Measurements from ENCODE around the gene ANGPT4.
"Not testable (repeated sequence)": the region's sequence is repeated elsewhere in the genome, so short reads cannot be mapped to it uniquely, and the experiment has no call there.

ANGPT4 gene

GRCh38 chr20:840858-841567 lies 75.1 kb downstream of the ANGPT4 start:
- DNase-seq = no peak

GRCh38 chr20:840503-840857 lies 75.7 kb downstream of the ANGPT4 start:
- DNase-seq = no peak

GRCh38 chr20:839626-840025 lies 76.5 kb downstream of the ANGPT4 start:
- no peak for DNase-seq

- no peak for DNase-seq
These were observed 77.1 kb downstream of the ANGPT4 start for GRCh38 chr20:839015-839414.

GRCh38 chr20:836190-836589 lies 79.9 kb downstream of the ANGPT4 start:
- DNase-seq = no peak

GRCh38 chr20:835608-836045 lies 80.5 kb downstream of the ANGPT4 start:
- DNase-seq = no peak

GRCh38 chr20:834151-834746 lies 81.9 kb downstream of the ANGPT4 start:
- no peak for DNase-seq

GRCh38 chr20:833450-834150 lies 82.5 kb downstream of the ANGPT4 start, which contains the start of gene FAM110A:
FAM110A (plus strand) TSS chr20:833715; CDS start chr20:844805, 11,090 bp downstream.
- DNase-seq = peak; percentile 92

- DNase-seq = no peak
These were observed 83.0 kb downstream of the ANGPT4 start for GRCh38 chr20:833121-833449.

GRCh38 chr20:831956-832355 lies 84.2 kb downstream of the ANGPT4 start:
- DNase-seq = no peak

- no peak for DNase-seq
These were observed 84.9 kb downstream of the ANGPT4 start for GRCh38 chr20:831251-831650.

- DNase-seq = peak; percentile 66
These were observed 86.1 kb downstream of the ANGPT4 start for GRCh38 chr20:830011-830521.

GRCh38 chr20:829551-829950 lies 86.6 kb downstream of the ANGPT4 start:
- peak; percentile 28 for DNase-seq

- DNase-seq = no peak
These were observed 87.1 kb downstream of the ANGPT4 start for GRCh38 chr20:828987-829386.

- DNase-seq = not testable (repeated sequence)
These were observed 88.2 kb downstream of the ANGPT4 start for GRCh38 chr20:827981-828380.

- DNase-seq = no peak
These were observed 89.3 kb downstream of the ANGPT4 start for GRCh38 chr20:826695-827323.

GRCh38 chr20:825710-826421 lies 90.3 kb downstream of the ANGPT4 start:
- DNase-seq = no peak

GRCh38 chr20:824916-825315 lies 91.2 kb downstream of the ANGPT4 start:
- no peak for DNase-seq

- DNase-seq = no peak
These were observed 91.6 kb downstream of the ANGPT4 start for GRCh38 chr20:824490-824889.

GRCh38 chr20:823574-823902 lies 92.6 kb downstream of the ANGPT4 start:
- no peak for DNase-seq

GRCh38 chr20:822651-823573 lies 93.2 kb downstream of the ANGPT4 start:
- no peak for DNase-seq

GRCh38 chr20:821731-822065 lies 94.4 kb downstream of the ANGPT4 start:
- DNase-seq = no peak

Measured in fibroblast of upper back skin (primary cell).